Kidney (tissue), 14 donors: ENCODE measurements around the gene STOX1. TPM values are rescaled to one million over a fixed set of nuclear protein-coding genes. Genes with fewer than 3 reads are reported as not detected.
A peak's percentile ranks its signal among the peaks of the same experiment; 100 is the strongest.
"Not testable (repeated sequence)": the region's sequence is repeated elsewhere in the genome, so short reads cannot be mapped to it uniquely, and the experiment has no call there.

Experiments used
- DNase-seq, 5 donors: peaks; one replicate each; pipeline ENCODE4 v3.0.0-alpha.2; 2013 to 2020
- FAIRE-seq: peaks from 2 replicates; lab custom pipeline; 2012; peaks lifted over from hg19 to GRCh38; lab: Jason Lieb, UNC
- H3K27ac ChIP-seq, 2 donors: one replicate each; pipeline ENCODE4 v1.7.0; 2013; ENCODE audit warnings: low read depth in 2 of 2, low read length in 2 of 2, inconsistent platforms in 1 of 2
- H3K27me3 ChIP-seq: one replicate; pipeline ENCODE4 v1.7.1; 2013; ENCODE audit warnings: low read length, inconsistent platforms; ENCODE audit not compliant: control insufficient read depth, insufficient read depth
- H3K36me3 ChIP-seq, 3 donors: one replicate each; pipeline versions ENCODE4 v1.7.0 to v1.7.1; 2013; ENCODE audit warnings: low read length in 3 of 3, control low read depth in 1 of 3, inconsistent platforms in 1 of 3; ENCODE audit not compliant: insufficient read depth in 3 of 3, control insufficient read depth in 2 of 3
- H3K4me1 ChIP-seq, 3 donors: one replicate each; pipeline versions ENCODE4 v1.7.0 to v1.7.1; 2013; ENCODE audit warnings: low read length in 3 of 3, inconsistent platforms in 1 of 3, low read depth in 1 of 3; ENCODE audit not compliant: control insufficient read depth in 2 of 3, insufficient read depth in 2 of 3
- H3K4me3 ChIP-seq, 3 donors: one replicate each; pipeline versions ENCODE4 v1.7.0 to v1.8.1; 2013; ENCODE audit warnings: low read length in 3 of 3, control low read depth in 1 of 3, inconsistent platforms in 1 of 3
- H3K9ac ChIP-seq, 3 donors: one replicate each; pipeline versions ENCODE4 v1.7.0 to v1.7.1; 2013; ENCODE audit warnings: low read length in 3 of 3, control low read depth in 1 of 3, inconsistent platforms in 1 of 3
- H3K9me3 ChIP-seq, 3 donors: one replicate each; pipeline versions ENCODE4 v1.7.0 to v1.7.1; 2013; ENCODE audit warnings: low read length in 3 of 3, control low read depth in 1 of 3, inconsistent platforms in 1 of 3; ENCODE audit not compliant: control insufficient read depth in 2 of 3, insufficient read depth in 1 of 3
- intact Hi-C: fragments of 100-400 bp; cut with DNase I; formaldehyde crosslinking; loops from one replicate; pipeline ENCODE4 v1.11.1; 2022
- polyA plus RNA-seq: library from polyadenylated mRNA; stranded (reverse); fragments of 350-450 nt; fragmentation: Illumina TruSeq; extraction: RNeasy Lipid Tissue Mini Kit (QIAGEN cat#74804); gene quantifications from one replicate; pipeline ENCODE4 v1.2.3, GENCODE V29; 2014; ENCODE audit warnings: low read depth, low replicate concordance; ENCODE audit not compliant: insufficient read depth
- total RNA-seq: library from RNA; stranded (reverse); fragmentation: NEBNext Ultra II Directional; extraction: Animal tissue kit (Norgen Biotek cat#: 25700); gene quantifications from one replicate; pipeline ENCODE4 v1.2.1, GENCODE V29; 2021
- TF ChIP-seq, protein P1 (sequence below): IDR thresholded peaks from 3 replicates; pipeline ENCODE4 v1.5.1; 2012; ENCODE audit warnings: mild to moderate bottlenecking, moderate library complexity, borderline replicate concordance; ENCODE audit not compliant: insufficient read depth; ENCODE audit errors: extremely low read depth
- donor health status: control.
- donor health status: control.
- donor health status: control.
- donor health status: control.
- donor health status: control.
- donor health status: DM: yes; HTN: yes; CAD: no.
- donor health status: Normal renal cell carcinoma (clear cell type).

STOX1 gene
- total and polyA plus RNA-seq, 2 donors from 2014 or later = 1.5 TPM

DNA sequence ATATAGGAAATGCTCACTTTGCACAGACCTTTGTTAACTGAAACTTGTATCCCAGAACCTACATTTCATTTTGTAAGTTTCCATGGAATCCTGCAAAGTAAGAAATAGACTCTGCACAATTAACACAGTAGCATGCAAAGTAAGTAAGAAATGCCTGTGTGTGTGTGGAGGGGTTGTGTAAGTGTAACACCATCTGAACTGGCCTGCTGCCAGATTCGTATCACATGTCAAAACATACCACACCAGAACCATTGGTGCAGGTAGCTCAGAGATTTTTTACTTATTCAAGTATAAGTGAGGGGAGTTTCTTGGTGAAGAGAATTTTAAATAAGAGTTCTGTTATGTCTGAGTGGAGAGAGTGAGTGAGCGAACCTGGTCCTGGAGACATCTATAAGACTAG, 110.8 kb downstream of the STOX1 start:
- Histone ChIP-seq H3K9ac (no peak overlapping the region), H3K27ac (no peak overlapping the region), H3K4me3 (no peak overlapping the region), H3K9me3 (no peaks in the 10 kb centered on the region), H3K36me3 (peaks cover 0 to 6% (median 4%) of the 10 kb centered on the region in 3 donors), H3K4me1 (no peaks in the 10 kb centered on the region), H3K27me3 (no peaks in the 10 kb centered on the region)
- intact Hi-C loops = no loop called here
- FAIRE-seq (no peak), DNase-seq (peak in 3 of 5 donors; percentile 29 to 58 (median 46))
- TF ChIP-seq, protein P1, sequence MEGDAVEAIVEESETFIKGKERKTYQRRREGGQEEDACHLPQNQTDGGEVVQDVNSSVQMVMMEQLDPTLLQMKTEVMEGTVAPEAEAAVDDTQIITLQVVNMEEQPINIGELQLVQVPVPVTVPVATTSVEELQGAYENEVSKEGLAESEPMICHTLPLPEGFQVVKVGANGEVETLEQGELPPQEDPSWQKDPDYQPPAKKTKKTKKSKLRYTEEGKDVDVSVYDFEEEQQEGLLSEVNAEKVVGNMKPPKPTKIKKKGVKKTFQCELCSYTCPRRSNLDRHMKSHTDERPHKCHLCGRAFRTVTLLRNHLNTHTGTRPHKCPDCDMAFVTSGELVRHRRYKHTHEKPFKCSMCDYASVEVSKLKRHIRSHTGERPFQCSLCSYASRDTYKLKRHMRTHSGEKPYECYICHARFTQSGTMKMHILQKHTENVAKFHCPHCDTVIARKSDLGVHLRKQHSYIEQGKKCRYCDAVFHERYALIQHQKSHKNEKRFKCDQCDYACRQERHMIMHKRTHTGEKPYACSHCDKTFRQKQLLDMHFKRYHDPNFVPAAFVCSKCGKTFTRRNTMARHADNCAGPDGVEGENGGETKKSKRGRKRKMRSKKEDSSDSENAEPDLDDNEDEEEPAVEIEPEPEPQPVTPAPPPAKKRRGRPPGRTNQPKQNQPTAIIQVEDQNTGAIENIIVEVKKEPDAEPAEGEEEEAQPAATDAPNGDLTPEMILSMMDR = no peak

DNA sequence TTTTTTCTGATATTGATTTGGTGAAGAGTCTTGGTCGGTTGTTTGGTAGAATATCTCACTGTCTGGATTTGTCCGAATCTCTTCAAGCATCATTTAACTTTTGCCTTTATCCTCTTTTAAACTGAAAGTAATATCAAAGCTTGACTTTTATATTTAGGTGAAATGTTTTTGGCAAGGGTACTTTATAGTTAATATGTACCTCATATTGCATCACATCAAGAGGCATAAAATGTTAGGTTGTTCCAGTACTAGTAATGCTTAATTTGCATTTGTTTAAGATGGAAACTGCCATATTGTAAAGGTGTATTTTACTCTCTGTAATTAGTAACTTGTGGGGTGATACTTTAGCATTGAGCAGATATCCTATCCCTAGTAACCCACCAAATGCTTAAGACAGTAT, 111.6 kb downstream of the STOX1 start:
- DNase-seq (no peak), FAIRE-seq (no peak)
- intact Hi-C loops = no loop called here
- no peaks in the 10 kb centered on the region for H3K27me3 ChIP-seq
- no peak overlapping the region for H3K4me3 ChIP-seq
- TF ChIP-seq, protein P1 = no peak
- H3K27ac ChIP-seq = no peak overlapping the region
- no peaks in the 10 kb centered on the region for H3K9me3 ChIP-seq
- H3K4me1 ChIP-seq = no peaks in the 10 kb centered on the region
- peaks cover 0 to 8% (median 4%) of the 10 kb centered on the region in 3 donors for H3K36me3 ChIP-seq
- H3K9ac ChIP-seq = no peak overlapping the region

DNA sequence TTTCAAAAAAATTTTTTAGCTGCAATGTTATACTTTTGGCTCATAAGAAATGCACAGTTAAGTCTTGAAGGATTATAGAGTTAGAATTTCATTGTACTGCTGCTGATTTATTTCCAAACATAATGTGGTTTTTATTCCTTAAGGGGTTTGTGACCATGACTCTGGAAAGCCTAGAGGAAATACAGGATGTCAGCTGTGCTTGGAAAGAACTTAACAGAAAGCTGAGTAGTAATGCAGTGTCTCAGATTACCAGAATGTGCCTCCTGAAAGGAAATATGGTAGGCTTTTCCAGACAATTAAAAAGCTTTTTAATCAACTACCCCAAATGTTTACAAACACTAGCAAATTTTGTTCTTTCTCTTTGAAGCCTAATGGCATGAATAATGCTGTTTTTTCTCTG, 113.6 kb downstream of the STOX1 start:
- H3K27ac ChIP-seq, FAIRE-seq, H3K27me3 ChIP-seq, H3K9ac ChIP-seq, H3K4me3 ChIP-seq, H3K36me3 ChIP-seq, H3K4me1 ChIP-seq, intact Hi-C loops, H3K9me3 ChIP-seq: not testable (repeated sequence)
- DNase-seq = peak in 1 of 5 donors; percentile 6

Other genes starting within 250 kb of the STOX1 start
- 54.4 TPM for gene CCAR1, start 106.3 kb upstream of the STOX1 start, total RNA-seq
- gene CCAR1, start 106.3 kb upstream of the STOX1 start, polyA plus RNA-seq = 45.2 TPM
- gene DDX50, start 73.8 kb downstream of the STOX1 start, total RNA-seq = 33.1 TPM
- gene DDX50, start 73.8 kb downstream of the STOX1 start, polyA plus RNA-seq = 24.0 TPM
- 49.4 TPM for gene DDX21, start 128.6 kb downstream of the STOX1 start, total RNA-seq
- gene DDX21, start 128.6 kb downstream of the STOX1 start, polyA plus RNA-seq = 8.9 TPM
- gene KIFBP, start 161.3 kb downstream of the STOX1 start, total RNA-seq = 26.7 TPM
- 25.6 TPM for gene KIFBP, start 161.3 kb downstream of the STOX1 start, polyA plus RNA-seq